Rectal smooth muscle tissue (tissue), 1 donor: ENCODE measurements around the gene LRRC56.

ENCODE experiments used
- H3K27ac ChIP-seq: one replicate; pipeline ENCODE4 v1.7.0; 2013; ENCODE audit warnings: low read depth, low read length, inconsistent platforms
- H3K27me3 ChIP-seq: one replicate; pipeline ENCODE4 v1.7.0; 2013; ENCODE audit warnings: low read length; ENCODE audit not compliant: control insufficient read depth, insufficient read depth
- H3K36me3 ChIP-seq: one replicate; pipeline ENCODE4 v1.7.0; 2013; ENCODE audit warnings: low read length; ENCODE audit not compliant: control insufficient read depth, insufficient read depth
- H3K4me1 ChIP-seq: one replicate; pipeline ENCODE4 v1.7.0; 2013; ENCODE audit warnings: low read length; ENCODE audit not compliant: control insufficient read depth, insufficient read depth
- H3K4me3 ChIP-seq: one replicate; pipeline ENCODE4 v1.7.0; 2013; ENCODE audit warnings: low read length
- H3K9ac ChIP-seq: one replicate; pipeline ENCODE4 v1.7.0; 2013; ENCODE audit warnings: low read length

Gene LRRC56

DNA sequence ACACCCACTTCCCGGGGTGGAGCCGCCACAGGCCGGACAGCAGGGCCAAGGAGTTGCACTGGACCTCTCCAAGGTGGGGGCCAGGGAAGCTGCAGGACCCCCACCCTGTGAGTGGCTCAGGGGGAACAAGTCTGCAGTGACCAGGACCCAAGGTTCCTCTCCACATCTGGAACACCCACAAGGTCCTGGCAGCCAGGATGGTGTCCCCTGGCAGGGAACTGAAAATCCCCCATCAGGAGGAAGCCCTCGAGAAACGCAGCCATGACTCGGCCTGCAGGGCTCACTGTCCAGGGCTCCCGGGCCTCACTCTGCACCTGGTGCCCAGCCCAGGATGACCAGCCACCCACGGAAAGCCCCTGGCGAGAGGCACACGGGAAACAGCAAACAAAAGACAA is 41.8 kb upstream of the LRRC56 start:
- H3K9ac ChIP-seq, result no peak overlapping the region
- no peak overlapping the region for H3K4me3 ChIP-seq
- H3K27ac ChIP-seq, result no peak overlapping the region
- H3K36me3 ChIP-seq, result peaks cover 36% of the 10 kb centered on the region
- no peaks in the 10 kb centered on the region for H3K27me3 ChIP-seq
- no peaks in the 10 kb centered on the region for H3K4me1 ChIP-seq

- H3K9ac ChIP-seq, result no peak overlapping the region
- H3K27ac ChIP-seq, result no peak overlapping the region
- peaks cover 40% of the 10 kb centered on the region for H3K36me3 ChIP-seq
- H3K4me3 ChIP-seq, result no peak overlapping the region
- no peaks in the 10 kb centered on the region for H3K4me1 ChIP-seq
- no peaks in the 10 kb centered on the region for H3K27me3 ChIP-seq
Measured at GRCh38 chr11:496834-497564, 40.3 kb upstream of the LRRC56 start.

- no peaks in the 10 kb centered on the region for H3K4me1 ChIP-seq
- H3K27me3 ChIP-seq, result no peaks in the 10 kb centered on the region
- H3K36me3 ChIP-seq, result peaks cover 40% of the 10 kb centered on the region
- no peak overlapping the region for H3K27ac ChIP-seq
- H3K9ac ChIP-seq, result no peak overlapping the region
- H3K4me3 ChIP-seq, result no peak overlapping the region
Measured at GRCh38 chr11:497565-498296, 39.6 kb upstream of the LRRC56 start.

- no peaks in the 10 kb centered on the region for H3K27me3 ChIP-seq
- peaks cover 40% of the 10 kb centered on the region for H3K36me3 ChIP-seq
- H3K4me3 ChIP-seq, result no peak overlapping the region
- no peaks in the 10 kb centered on the region for H3K4me1 ChIP-seq
- no peak overlapping the region for H3K9ac ChIP-seq
- H3K27ac ChIP-seq, result no peak overlapping the region
Measured at GRCh38 chr11:498297-499181, 38.8 kb upstream of the LRRC56 start.

DNA sequence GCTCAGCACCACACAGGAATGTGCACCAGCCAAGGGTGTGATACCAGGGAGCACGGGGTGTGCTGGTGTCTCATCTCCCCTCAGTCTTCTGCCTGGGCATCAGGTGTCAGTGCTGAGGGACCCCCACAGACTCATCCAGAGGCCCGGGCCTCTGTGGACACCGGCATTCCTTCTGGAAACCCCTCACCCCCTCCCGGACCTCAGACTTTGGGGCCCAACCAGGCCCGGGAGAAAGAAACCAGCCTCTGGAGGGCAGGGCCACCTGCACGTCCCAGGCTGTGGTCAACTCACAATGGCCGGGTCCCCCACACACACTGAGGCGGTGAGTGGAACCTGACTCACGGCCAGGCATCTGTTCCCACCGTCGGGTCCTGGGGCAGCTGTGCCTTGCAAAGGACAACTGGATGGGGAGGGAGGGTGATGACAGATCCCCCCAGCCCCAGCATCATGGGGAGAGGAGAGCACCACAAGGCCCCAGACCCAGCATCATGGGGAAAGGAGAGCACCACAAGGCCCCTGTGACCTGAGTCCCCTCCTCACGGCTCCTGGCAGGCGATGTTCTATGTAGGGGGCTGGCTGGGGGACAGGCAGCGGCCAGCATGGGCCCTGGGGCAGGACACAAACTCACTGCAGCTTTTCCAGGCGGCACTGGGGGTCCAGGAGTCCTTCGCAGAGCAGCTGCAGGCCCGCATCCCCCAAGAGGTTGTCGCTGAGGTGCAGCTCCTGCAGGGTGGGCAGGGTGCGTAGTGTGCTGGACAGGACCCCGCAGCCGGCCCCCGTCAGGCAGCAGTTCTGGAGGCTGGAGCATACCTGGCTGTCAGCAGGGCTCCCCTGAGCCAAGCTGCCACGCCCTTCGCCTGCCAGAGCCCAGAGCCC is 37.9 kb upstream of the LRRC56 start:
- no peak overlapping the region for H3K9ac ChIP-seq
- peaks cover 40% of the 10 kb centered on the region for H3K36me3 ChIP-seq
- H3K4me3 ChIP-seq, result no peak overlapping the region
- H3K4me1 ChIP-seq, result peaks cover 2% of the 10 kb centered on the region
- no peak overlapping the region for H3K27ac ChIP-seq
- H3K27me3 ChIP-seq, result no peaks in the 10 kb centered on the region

DNA sequence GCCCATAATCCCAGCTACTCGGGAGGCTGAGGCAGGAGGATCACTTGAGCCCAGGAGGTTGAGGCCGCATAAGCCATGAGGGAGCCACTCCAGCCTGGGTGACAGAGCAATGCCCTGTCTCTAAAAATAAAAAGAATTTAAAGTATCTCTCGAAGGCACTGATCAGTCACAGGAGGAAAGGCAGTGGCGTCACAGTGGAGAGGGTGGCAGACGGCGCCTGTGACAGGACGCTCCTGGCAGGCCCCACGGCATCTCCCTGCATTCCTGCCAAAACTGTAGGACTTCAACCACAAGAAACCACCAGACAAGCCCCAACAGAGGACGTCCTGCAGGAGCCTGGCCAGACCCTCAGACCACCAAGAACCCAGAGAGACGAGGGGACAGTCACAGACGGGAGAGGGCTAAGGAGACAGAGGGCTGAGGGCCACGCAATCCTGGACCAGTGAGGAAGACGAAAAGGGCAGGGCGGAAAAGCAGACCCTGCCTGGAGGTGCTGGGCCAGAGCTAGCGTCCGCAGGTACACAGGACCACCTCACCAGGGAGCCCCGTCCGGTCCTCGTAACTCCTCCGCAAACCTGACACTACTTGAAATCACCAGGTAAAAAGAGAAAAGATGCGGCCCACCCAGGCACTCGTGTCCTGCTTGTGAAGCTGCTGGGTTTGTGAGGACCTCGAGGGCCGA is 36.2 kb upstream of the LRRC56 start:
- Histone ChIP-seq H3K4me1 (peaks cover 13% of the 10 kb centered on the region), H3K27ac (no peak overlapping the region), H3K27me3 (no peaks in the 10 kb centered on the region), H3K9ac (no peak overlapping the region), H3K36me3 (peaks cover 38% of the 10 kb centered on the region), H3K4me3 (no peak overlapping the region)

DNA sequence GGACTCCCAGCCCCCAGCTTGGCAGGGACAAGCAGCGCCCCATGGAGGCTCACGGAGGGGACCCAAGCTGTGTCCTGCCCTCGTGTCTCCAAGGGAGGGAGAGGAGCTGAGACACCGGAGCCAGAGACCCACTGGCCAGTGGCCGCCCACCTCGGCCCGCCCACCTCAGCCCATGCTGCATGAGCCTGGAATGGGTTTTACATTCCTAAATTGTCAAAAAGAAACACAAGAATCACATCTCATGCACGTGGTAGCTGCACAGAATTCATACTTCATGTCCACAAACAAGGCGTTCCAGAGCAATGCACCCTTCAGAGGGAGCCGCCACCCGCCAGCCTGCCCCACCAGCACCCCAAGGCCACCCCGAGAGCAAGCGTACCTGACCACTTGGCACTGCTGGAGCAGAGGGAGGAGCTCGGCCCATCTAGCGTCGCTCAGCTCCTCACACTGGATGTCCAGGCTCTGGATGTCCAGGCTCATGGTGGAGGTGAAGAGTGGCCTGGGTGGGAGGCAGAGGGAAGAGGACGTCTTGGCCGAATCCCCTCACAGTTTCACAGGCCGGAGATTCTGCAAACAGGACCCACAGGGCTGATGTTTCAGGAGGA is 35.5 kb upstream of the LRRC56 start:
- H3K27ac ChIP-seq, result no peak overlapping the region

DNA sequence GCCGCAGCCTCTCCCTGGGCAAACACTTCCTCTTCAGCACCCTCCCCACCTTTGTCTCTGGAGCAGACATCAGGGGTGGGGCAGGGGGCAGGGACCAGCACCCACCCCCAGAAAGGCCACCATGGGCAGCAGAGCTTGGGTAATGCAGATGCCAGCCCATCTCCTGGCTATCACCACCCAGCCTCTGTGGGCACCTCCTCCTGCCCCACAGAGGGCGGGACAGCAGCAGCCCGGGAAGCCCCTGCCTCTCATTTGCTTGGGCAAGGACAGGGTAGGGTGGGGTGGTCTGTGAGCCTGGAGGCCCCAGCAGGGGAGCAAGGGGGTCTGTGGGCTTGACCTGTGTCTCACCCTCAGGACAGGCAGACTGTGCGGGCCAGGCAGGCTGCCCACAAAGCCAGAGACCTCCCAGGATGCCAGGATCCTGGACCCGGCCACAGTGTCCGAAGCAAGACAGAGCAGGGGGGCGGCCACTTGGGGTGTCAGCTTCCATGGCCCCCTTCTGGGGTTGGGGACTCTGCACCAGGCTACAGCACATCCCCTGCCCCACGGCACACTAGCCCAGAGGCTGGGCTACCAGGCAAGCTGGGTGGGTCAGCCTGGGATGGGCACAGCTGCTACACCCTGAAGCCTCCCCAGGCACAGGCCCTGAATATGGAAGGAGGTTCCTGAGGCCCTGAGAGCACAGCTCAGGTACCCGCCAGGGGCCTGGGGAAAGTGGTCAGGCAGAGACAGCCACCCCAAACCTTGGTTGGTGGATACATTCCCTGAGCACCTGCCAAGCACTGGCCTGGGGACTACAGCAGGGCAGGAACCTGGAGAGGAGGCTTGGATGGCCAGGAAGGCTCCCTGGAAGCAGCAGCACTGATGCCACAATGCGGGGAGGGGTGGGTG is 34.8 kb upstream of the LRRC56 start:
- H3K27me3 ChIP-seq, result no peaks in the 10 kb centered on the region
- no peak overlapping the region for H3K4me3 ChIP-seq
- H3K4me1 ChIP-seq, result peaks cover 13% of the 10 kb centered on the region
- no peak overlapping the region for H3K27ac ChIP-seq
- H3K36me3 ChIP-seq, result peaks cover 27% of the 10 kb centered on the region
- H3K9ac ChIP-seq, result no peak overlapping the region

More for the DNA sequence above, 35.5 kb upstream of the LRRC56 start:
- H3K36me3 ChIP-seq, result peaks cover 35% of the 10 kb centered on the region
- no peak overlapping the region for H3K9ac ChIP-seq
- H3K4me3 ChIP-seq, result no peak overlapping the region
- H3K27me3 ChIP-seq, result no peaks in the 10 kb centered on the region
- peaks cover 13% of the 10 kb centered on the region for H3K4me1 ChIP-seq

- Histone ChIP-seq H3K4me3 (peak overlapping the region; percentile 66), H3K4me1 (peaks cover 16% of the 10 kb centered on the region), H3K27ac (peak overlapping the region; percentile 56), H3K27me3 (no peaks in the 10 kb centered on the region), H3K36me3 (peaks cover 24% of the 10 kb centered on the region), H3K9ac (no peak overlapping the region)
Measured at GRCh38 chr11:503179-503981, 33.9 kb upstream of the LRRC56 start.
